H1 (cell line): ENCODE data around the gene TEK. TPM values are rescaled to one million over a fixed set of nuclear protein-coding genes. Genes with fewer than 3 reads are reported as not detected.

ENCODE experiments used
- CTCF ChIA-PET: fragments of 300-600 bp; sonication (Branson Sonifier 250); formaldehyde crosslinking; loops from one replicate; lab custom pipeline; 2021; ENCODE audit not compliant: partially characterized antibody; lab: Charles Lee
- POLR2A ChIA-PET: fragments of 300-600 bp; sonication (Branson Sonifier 250); formaldehyde crosslinking; loops from one replicate; lab custom pipeline; 2021; ENCODE audit warnings: inconsistent platforms; ENCODE audit not compliant: partially characterized antibody; lab: Charles Lee
- DNase-seq, 2 experiments: peaks; one replicate each; pipeline versions ENCODE4 v3.0.0 to v3.0.0-alpha.2; 2010 to 2022; ENCODE audit warnings: low spot score in 2 of 2, low read depth in 1 of 2, mixed read lengths in 1 of 2
- FAIRE-seq: peaks from 2 replicates; lab custom pipeline; 2011; peaks lifted over from hg19 to GRCh38; lab: Jason Lieb, UNC
- H2AFZ ChIP-seq: 2 replicates; pipeline ENCODE4 v1.8.1; 2012; ENCODE audit warnings: low read length, inconsistent platforms
- H2AK5ac ChIP-seq: 2 replicates; pipeline ENCODE4 v1.6.1; 2013; ENCODE audit warnings: low read depth, low read length
- H2BK120ac ChIP-seq: replicated peaks from 2 replicates; pipeline ENCODE3; 2013; ENCODE audit warnings: low read depth, low read length, inconsistent platforms
- H2BK12ac ChIP-seq: 2 replicates; pipeline ENCODE4 v1.6.1; 2013; ENCODE audit warnings: low read depth, low read length
- H2BK15ac ChIP-seq: 2 replicates; pipeline ENCODE4 v1.6.1; 2013; ENCODE audit warnings: low read length
- H2BK20ac ChIP-seq: 2 replicates; pipeline ENCODE4 v1.6.1; 2013; ENCODE audit warnings: low read length
- H2BK5ac ChIP-seq: 2 replicates; pipeline ENCODE4 v1.6.1; 2013; ENCODE audit warnings: low read depth, low read length
- H3K14ac ChIP-seq: 2 replicates; pipeline ENCODE4 v1.6.1; 2013; ENCODE audit warnings: inconsistent platforms; ENCODE audit not compliant: insufficient read length
- H3K18ac ChIP-seq: 2 replicates; pipeline ENCODE4 v1.6.1; 2013; ENCODE audit warnings: low read length; ENCODE audit errors: extremely low read depth
- H3K23ac ChIP-seq: 2 replicates; pipeline ENCODE4 v1.6.1; 2013; ENCODE audit warnings: inconsistent platforms; ENCODE audit not compliant: insufficient read length
- H3K23me2 ChIP-seq: 2 replicates; pipeline ENCODE4 v1.6.1; 2013; ENCODE audit warnings: low read depth, low read length
- H3K27ac ChIP-seq: 2 replicates; pipeline ENCODE4 v1.6.1; 2011; ENCODE audit warnings: low read depth, low read length, inconsistent platforms
- H3K27me3 ChIP-seq, 4 experiments: replicated peaks in 1 of 4; 1 replicate in 1 of 4; 2 replicates in 3 of 4; pipeline versions ENCODE4 v1.6.1 to v1.8.1; 2011 to 2013; ENCODE audit warnings: low read length in 3 of 4, mild to moderate bottlenecking in 3 of 4, inconsistent platforms in 2 of 4, mixed read lengths in 2 of 4, moderate library complexity in 1 of 4; ENCODE audit not compliant: control insufficient read depth in 3 of 4, insufficient read depth in 3 of 4; ENCODE audit errors: extremely low read depth in 1 of 4
- H3K36me3 ChIP-seq, 4 experiments: 2 replicates each; pipeline versions ENCODE4 v1.6.1 to v1.8.1; 2011 to 2013; ENCODE audit warnings: mild to moderate bottlenecking in 4 of 4, low read length in 3 of 4, moderate library complexity in 2 of 4, control low read depth in 1 of 4, inconsistent platforms in 1 of 4; ENCODE audit not compliant: insufficient read depth in 4 of 4, control insufficient read depth in 2 of 4
- H3K4ac ChIP-seq: replicated peaks from 2 replicates; pipeline ENCODE3; 2013; ENCODE audit warnings: low read length, low read depth, mixed read lengths, inconsistent platforms; ENCODE audit not compliant: insufficient read length
- H3K4me1 ChIP-seq, 4 experiments: replicated peaks in 1 of 4; 1 replicate in 1 of 4; 2 replicates in 3 of 4; pipeline versions ENCODE4 v1.6.1 to v1.8.1; 2011 to 2013; ENCODE audit warnings: low read length in 3 of 4, inconsistent platforms in 2 of 4, mixed read lengths in 1 of 4; ENCODE audit not compliant: insufficient read depth in 4 of 4, control insufficient read depth in 3 of 4
- H3K4me2 ChIP-seq, 2 experiments: 2 replicates each; pipeline versions ENCODE4 v1.6.1 to v1.8.1; 2011 to 2013; ENCODE audit warnings: low read depth in 2 of 2, low read length in 2 of 2, control low read depth in 1 of 2, inconsistent platforms in 1 of 2, mild to moderate bottlenecking in 1 of 2; ENCODE audit not compliant: insufficient read depth in 1 of 2
- H3K4me3 ChIP-seq, 4 experiments: fragments of 200-600, 300-600 bp in 1 of 4; sonication (generic), shearing (Covaris generic), sonication (Bioruptor Twin) in 1 of 4; 2 replicates each; pipeline versions ENCODE4 v1.5.1 to v1.8.1; 2011 to 2016; ENCODE audit warnings: low read length in 4 of 4, low read depth in 3 of 4, control low read depth in 2 of 4, inconsistent platforms in 2 of 4, mild to moderate bottlenecking in 2 of 4, mixed read lengths in 1 of 4, moderate library complexity in 1 of 4; ENCODE audit not compliant: insufficient read depth in 2 of 4; ENCODE audit errors: extremely low read depth in 1 of 4
- H3K56ac ChIP-seq: replicated peaks from 2 replicates; pipeline ENCODE3; 2013; ENCODE audit warnings: low read depth, mild to moderate bottlenecking, mixed read lengths, low read length, inconsistent platforms; ENCODE audit not compliant: insufficient read length
- H3K79me1 ChIP-seq: 2 replicates; pipeline ENCODE4 v1.6.1; 2013; ENCODE audit warnings: low read depth, low read length, control low read depth
- H3K79me2 ChIP-seq, 2 experiments: 2 replicates each; pipeline versions ENCODE4 v1.6.1 to v1.8.1; 2012 to 2013; ENCODE audit warnings: low read length in 2 of 2, mild to moderate bottlenecking in 2 of 2, inconsistent platforms in 1 of 2; ENCODE audit not compliant: insufficient read depth in 2 of 2, control insufficient read depth in 1 of 2
- H3K9ac ChIP-seq, 4 experiments: replicated peaks in 1 of 4; 1 replicate in 1 of 4; 2 replicates in 3 of 4; pipeline versions ENCODE4 v1.6.1 to v1.8.1; 2011 to 2013; ENCODE audit warnings: low read depth in 3 of 4, low read length in 3 of 4, control low read depth in 2 of 4, mild to moderate bottlenecking in 2 of 4, moderate library complexity in 2 of 4, inconsistent platforms in 1 of 4; ENCODE audit errors: extremely low read depth in 1 of 4
- H3K9me3 ChIP-seq, 2 experiments: 2 replicates each; pipeline versions ENCODE4 v1.6.1 to v1.8.1; 2012 to 2013; ENCODE audit warnings: mild to moderate bottlenecking in 2 of 2, moderate library complexity in 2 of 2, control low read depth in 1 of 2, inconsistent platforms in 1 of 2, low read depth in 1 of 2, low read length in 1 of 2, mixed read lengths in 1 of 2; ENCODE audit not compliant: insufficient read depth in 2 of 2
- H4K20me1 ChIP-seq, 2 experiments: replicated peaks in 1 of 2; 2 replicates each; pipeline versions ENCODE3 to v1.8.1; 2011 to 2013; ENCODE audit warnings: inconsistent platforms in 2 of 2, low read length in 2 of 2, mild to moderate bottlenecking in 1 of 2; ENCODE audit not compliant: insufficient read depth in 2 of 2, control insufficient read depth in 1 of 2
- H4K5ac ChIP-seq: 2 replicates; pipeline ENCODE4 v1.6.1; 2013; ENCODE audit warnings: low read length, low read depth, mixed read lengths, inconsistent platforms; ENCODE audit not compliant: insufficient read length
- H4K8ac ChIP-seq: 2 replicates; pipeline ENCODE4 v1.8.0; 2013; ENCODE audit warnings: mild to moderate bottlenecking, moderate library complexity, low read length, inconsistent platforms; ENCODE audit not compliant: insufficient read depth; ENCODE audit errors: extremely low read depth
- H4K91ac ChIP-seq: replicated peaks from 2 replicates; pipeline ENCODE3; 2013; ENCODE audit warnings: low read length, mixed read lengths, inconsistent platforms; ENCODE audit not compliant: insufficient read length
- BRCA1 ChIP-seq: IDR thresholded peaks from 2 replicates; pipeline ENCODE4 v1.6.1; 2012; ENCODE audit warnings: low read depth, low read length, improper control_type of control experiment
- CTBP2 ChIP-seq: IDR thresholded peaks from 2 replicates; pipeline ENCODE4 v1.7.0; 2011; ENCODE audit warnings: borderline replicate concordance, mild to moderate bottlenecking, moderate library complexity, mixed read lengths, low read length; ENCODE audit not compliant: insufficient read depth, insufficient read length
- KDM5A ChIP-seq: fragments of 200-600 bp; IDR thresholded peaks from 2 replicates; pipeline ENCODE4 v1.7.1; 2012; ENCODE audit warnings: mild to moderate bottlenecking, low read length, inconsistent platforms, mixed read lengths
- POLR2A ChIP-seq, 2 experiments: IDR thresholded peaks; 1 replicate in 1 of 2; 2 replicates in 1 of 2; pipeline ENCODE4 v1.6.1; 2011; ENCODE audit warnings: low read depth in 2 of 2, low read length in 2 of 2, mild to moderate bottlenecking in 2 of 2; ENCODE audit errors: control extremely low read depth in 1 of 2
- SIN3A ChIP-seq, 2 experiments: IDR thresholded peaks in 1 of 2; conservative IDR thresholded peaks in 1 of 2; 2 replicates each; pipeline ENCODE4 v1.6.1; 2011 to 2012; ENCODE audit warnings: low read length in 2 of 2, improper control_type of control experiment in 1 of 2, low read depth in 1 of 2, mild to moderate bottlenecking in 1 of 2
- YY1 ChIP-seq: IDR thresholded peaks from 2 replicates; pipeline ENCODE4 v1.6.1; 2011; ENCODE audit warnings: low read depth, mild to moderate bottlenecking, low read length
- WGBS, 2 experiments: shearing (Covaris generic) in 1 of 2; methylation state at CpG; one replicate each; pipeline versions ENCODE4 v1.1.6 to v1.1.7; 2013 to 2015; ENCODE audit warnings: low lambda C conversion rate in 2 of 2, mixed read lengths in 2 of 2, inconsistent platforms in 1 of 2, low coverage in 1 of 2, missing lambda C conversion rate in 1 of 2; ENCODE audit not compliant: insufficient replicate concordance in 2 of 2, insufficient coverage in 1 of 2, insufficient read length in 1 of 2; ENCODE audit errors: extremely low coverage in 1 of 2, missing lambda C conversion rate in 1 of 2; 5-methylcytosine and 5-hydroxymethylcytosine counted together
- polyA plus RNA-seq, 7 experiments: library from polyadenylated mRNA; depleted of rRNA in 3 of 7; stranded (reverse) in 5 of 7; unstranded in 2 of 7; fragments of >200 nt in 5 of 7; fragments of 200-250 nt in 2 of 7; gene quantifications; 1 replicate in 5 of 7; 2 replicates in 1 of 7; 4 replicates in 1 of 7; pipeline versions ENCODE4 v1.2.1 to v1.2.3, GENCODE V29; 2011 to 2013; ENCODE audit warnings: missing spikeins in 2 of 7, mixed read lengths in 2 of 7
- total RNA-seq: library from RNA; stranded (reverse); fragmentation: NEBNext Ultra II Directional; extraction: Animal tissue kit (Norgen Biotek cat#: 25700); gene quantifications from 2 replicates; pipeline ENCODE4 v1.2.1, GENCODE V29; 2021

The TEK gene
- total and polyA plus RNA-seq, 2 of the 8 experiments (the other 6 are each of a cell fraction or from before 2014, with no cell fraction given): 11.0 to 35.8 TPM

DNA sequence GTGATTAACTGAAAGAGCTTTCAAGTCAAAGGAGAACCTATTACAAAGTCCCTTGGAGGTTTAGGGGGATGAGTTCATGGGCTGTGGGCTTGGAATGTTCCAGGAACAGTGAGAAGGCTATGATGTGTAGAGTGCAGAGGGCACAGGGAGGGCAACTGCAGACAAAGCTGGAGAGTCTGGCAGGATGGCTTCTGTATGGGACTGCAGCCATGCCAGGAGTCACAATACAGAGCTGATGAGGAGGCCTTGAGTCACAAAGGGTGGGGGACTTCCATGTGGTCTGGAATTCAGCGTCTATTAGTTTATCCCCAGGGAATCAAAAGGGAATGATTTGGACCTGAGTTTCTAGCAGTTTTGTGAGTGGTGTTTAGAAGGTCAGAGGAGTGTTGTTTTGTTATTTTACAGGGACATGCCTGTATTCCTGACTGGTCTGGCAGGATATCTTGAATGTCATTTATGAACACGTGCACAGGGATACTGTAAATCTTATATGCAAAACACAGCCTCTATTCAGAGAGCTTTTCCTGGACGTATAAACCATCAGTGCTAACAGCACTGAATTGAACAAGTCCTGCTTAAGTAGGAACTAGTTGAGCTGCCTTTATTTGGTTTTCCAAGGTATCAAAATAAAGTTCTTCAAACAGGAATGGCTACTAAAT lies 14.3 kb upstream of the TEK start:
- Histone ChIP-seq H3K27me3 (no peaks in the 10 kb centered on the region), H3K36me3 (no peaks in the 10 kb centered on the region; a peak in 1 of 8 replicates), H4K5ac (no peak overlapping the region), H4K8ac (no peak overlapping the region), H3K23ac (no peak overlapping the region), H3K9me3 (peaks cover 0 to 7% of the 10 kb centered on the region in 2 experiments; a peak in 1 of 4 replicates), H3K56ac (no peak overlapping the region), H2AFZ (no peak overlapping the region), H2BK120ac (no peak overlapping the region), H2AK5ac (no peak overlapping the region), H2BK12ac (no peak overlapping the region), H3K23me2 (no peaks in the 10 kb centered on the region), H2BK15ac (no peak overlapping the region), H3K79me2 (no peaks in the 10 kb centered on the region), H3K4me2 (no peak overlapping the region), H3K4me3 (no peak overlapping the region), H2BK20ac (no peak overlapping the region), H3K9ac (no peak overlapping the region), H4K91ac (no peak overlapping the region), H3K18ac (no peak overlapping the region), H3K4ac (no peak overlapping the region), H3K14ac (no peak overlapping the region), H3K27ac (no peak overlapping the region), H3K4me1 (no peaks in the 10 kb centered on the region), H3K79me1 (no peaks in the 10 kb centered on the region), H4K20me1 (no peaks in the 10 kb centered on the region), H2BK5ac (no peak overlapping the region)
- POLR2A ChIA-PET: no interaction called here
- WGBS, 2 experiments: 83% methylated on average over 3 of the region's 3 CpGs; no CpG with 5 or more reads in 1 of the 2 experiments
- CTCF ChIA-PET: interaction anchor here (0.6 to 1.6 kb wide), 8 partner anchors 12 to 153 kb away, joined by 3 to 5 read pairs (median 3); partner anchors contain the start of gene TEK
- no peak for DNase-seq
- FAIRE-seq: no peak
- TF ChIP-seq KDM5A (no peak), BRCA1 (no peak), POLR2A (IDR thresholded peaks at IDR 0.05; ENCODE audit: control extremely low read depth in 1 of 2, low read depth in 2 of 2, low read length in 2 of 2) (no peak), CTBP2 (no peak), SIN3A (conservative IDR thresholded peaks at IDR 0.05 in 1 of 2, IDR thresholded peaks at IDR 0.05 in 1 of 2; ENCODE audit: low read depth in 1 of 2, low read length in 2 of 2) (no peak), YY1 (no peak)
